GM12878 (cell line): ENCODE data around the gene COL4A5.

Experiments used
- ATF3 ChIP-seq: IDR thresholded peaks from 2 replicates; pipeline ENCODE4 v1.6.1; 2011; ENCODE audit warnings: low read depth, mild to moderate bottlenecking, low read length, moderate library complexity, borderline replicate concordance; ENCODE audit errors: extremely low read depth
- CHD4 ChIP-seq: fragments of 200-600 bp; sonication (generic); IDR thresholded peaks from 2 replicates; pipeline ENCODE4 v1.6.1; 2016; ENCODE audit warnings: mild to moderate bottlenecking
- CTCF ChIP-seq, 3 experiments: IDR thresholded peaks in 2 of 3; conservative IDR thresholded peaks in 1 of 3; 2 replicates each; pipeline ENCODE4 v1.5.1; 2011; ENCODE audit warnings: low read depth in 3 of 3, low read length in 3 of 3, mild to moderate bottlenecking in 3 of 3, control low read depth in 2 of 3, moderate library complexity in 2 of 3, inconsistent platforms in 1 of 3, mixed read lengths in 1 of 3; ENCODE audit not compliant: control insufficient read depth in 2 of 3, insufficient read depth in 1 of 3; ENCODE audit errors: extremely low read depth in 1 of 3
- FOXM1 ChIP-seq: IDR thresholded peaks from 2 replicates; pipeline ENCODE4 v1.6.1; 2012; ENCODE audit warnings: low read depth, mild to moderate bottlenecking, inconsistent platforms, low read length, moderate library complexity
- HCFC1 ChIP-seq: fragments of 150-350 bp; IDR thresholded peaks from 2 replicates; pipeline ENCODE4 v1.6.1; 2014; ENCODE audit warnings: low read length
- POLR2A ChIP-seq: IDR thresholded peaks from 2 replicates; pipeline ENCODE4 v1.6.1; 2011; ENCODE audit warnings: low read depth, mild to moderate bottlenecking, low read length
- SMC3 ChIP-seq: IDR thresholded peaks from 2 replicates; pipeline ENCODE4 v1.6.1; 2011; ENCODE audit warnings: low read length, improper control_type of control experiment, borderline replicate concordance
- SUPT20H ChIP-seq: IDR thresholded peaks from 2 replicates; pipeline ENCODE4 v1.6.1; 2011; ENCODE audit warnings: low read depth, mild to moderate bottlenecking, low read length, moderate library complexity, borderline replicate concordance; ENCODE audit not compliant: control insufficient read depth
- TARDBP ChIP-seq: IDR thresholded peaks from 2 replicates; pipeline ENCODE4 v1.6.1; 2016; ENCODE audit warnings: borderline replicate concordance
- TF ChIP-seq, protein P1 (sequence below): IDR thresholded peaks from 2 replicates; pipeline ENCODE4 v1.6.1; 2011; ENCODE audit warnings: low read depth, low read length, improper control_type of control experiment, borderline replicate concordance

DNA sequence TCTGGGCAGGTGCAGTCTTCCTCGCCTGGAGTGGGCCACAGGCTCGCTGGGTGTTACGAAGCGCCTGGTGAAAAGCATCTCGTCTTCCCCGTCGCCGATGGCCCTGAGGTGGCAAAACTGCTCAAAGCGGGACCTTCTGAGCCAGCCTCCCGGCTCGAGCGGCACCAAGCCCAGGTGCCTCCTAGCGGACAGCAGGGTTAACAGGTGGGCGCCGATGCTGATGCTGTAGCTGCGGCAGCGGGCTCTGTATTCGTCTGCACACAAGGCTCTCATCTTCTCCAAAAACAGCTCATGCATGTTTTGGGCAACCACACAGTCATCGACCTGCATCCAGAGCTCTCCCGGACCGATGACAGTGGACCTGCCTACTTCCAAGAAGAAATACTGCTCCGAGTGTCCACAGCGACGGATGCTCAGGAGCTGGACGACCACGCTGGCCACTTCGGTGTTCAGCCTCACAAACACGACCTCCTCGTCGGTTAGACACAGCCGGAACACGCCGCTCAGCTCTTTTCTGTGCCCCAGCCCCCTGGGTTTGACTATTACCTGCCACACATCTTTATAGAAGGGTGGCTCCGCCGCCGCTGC, 295.5 kb downstream of the COL4A5 start:
- TF ChIP-seq CTCF (IDR thresholded peaks at IDR 0.05 in 2 of 3, conservative IDR thresholded peaks at IDR 0.05 in 1 of 3; ENCODE audit: control insufficient read depth in 2 of 3, extremely low read depth in 1 of 3, insufficient read depth in 1 of 3, low read depth in 3 of 3, low read length in 3 of 3) (no peak), TARDBP (no peak), FOXM1 (no peak), SUPT20H (no peak), SMC3 (no peak), POLR2A (no peak), HCFC1 (no peak), CHD4 (no peak), ATF3 (no peak)
- TF ChIP-seq, protein P1, sequence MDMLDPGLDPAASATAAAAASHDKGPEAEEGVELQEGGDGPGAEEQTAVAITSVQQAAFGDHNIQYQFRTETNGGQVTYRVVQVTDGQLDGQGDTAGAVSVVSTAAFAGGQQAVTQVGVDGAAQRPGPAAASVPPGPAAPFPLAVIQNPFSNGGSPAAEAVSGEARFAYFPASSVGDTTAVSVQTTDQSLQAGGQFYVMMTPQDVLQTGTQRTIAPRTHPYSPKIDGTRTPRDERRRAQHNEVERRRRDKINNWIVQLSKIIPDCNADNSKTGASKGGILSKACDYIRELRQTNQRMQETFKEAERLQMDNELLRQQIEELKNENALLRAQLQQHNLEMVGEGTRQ: no peak
